ENCODE results near the gene UBE2J2. TPM values are rescaled to one million over a fixed set of nuclear protein-coding genes. Genes with fewer than 3 reads are reported as not detected.

Gene UBE2J2
- total and polyA plus RNA-seq, 11 donors = 23.3 to 53.6 (median 34.7) TPM

DNA sequence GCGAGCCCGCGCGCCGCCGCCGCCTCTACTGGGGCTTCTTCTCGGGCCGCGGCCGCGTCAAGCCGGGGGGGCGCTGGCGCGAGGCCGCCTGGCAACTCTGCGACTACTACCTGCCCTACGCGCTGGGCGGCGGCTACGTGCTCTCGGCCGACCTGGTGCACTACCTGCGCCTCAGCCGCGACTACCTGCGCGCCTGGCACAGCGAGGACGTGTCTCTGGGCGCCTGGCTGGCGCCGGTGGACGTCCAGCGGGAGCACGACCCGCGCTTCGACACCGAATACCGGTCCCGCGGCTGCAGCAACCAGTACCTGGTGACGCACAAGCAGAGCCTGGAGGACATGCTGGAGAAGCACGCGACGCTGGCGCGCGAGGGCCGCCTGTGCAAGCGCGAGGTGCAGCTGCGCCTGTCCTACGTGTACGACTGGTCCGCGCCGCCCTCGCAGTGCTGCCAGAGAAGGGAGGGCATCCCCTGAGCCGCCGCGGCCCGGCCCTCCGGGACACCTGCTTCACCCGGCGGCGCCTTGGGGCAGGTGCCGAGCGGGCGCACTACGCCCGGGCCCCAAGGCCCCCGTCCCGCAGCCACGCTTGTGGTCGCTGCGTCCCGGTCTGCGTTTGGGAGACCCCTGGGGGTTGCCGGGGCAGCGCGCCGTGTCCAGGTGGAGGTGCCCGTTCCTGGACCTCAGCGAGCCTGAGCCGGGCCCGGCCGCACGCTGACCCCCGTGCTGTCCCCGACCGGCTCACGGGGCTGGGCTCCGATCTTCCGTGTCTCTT is 40.7 kb downstream of the UBE2J2 start:
- Histone ChIP-seq H3K36me3 (peaks cover 0 to 24% (median 9%) of the 10 kb centered on the region in 9 donors), H3K4me3 (peak overlapping the region in 10 of 12 donors; percentile 21 to 98 (median 50)), H3K27ac (peak overlapping the region in 2 of 12 donors; percentile 27 to 46), H3K9me3 (no peaks in the 10 kb centered on the region), H3K27me3 (peaks cover 0 to 10% (median under 1%) of the 10 kb centered on the region in 9 donors), H3K4me1 (peaks cover 8 to 55% (median 34%) of the 10 kb centered on the region in 12 donors)
- no peak for TF ChIP-seq CTCF (IDR thresholded peaks at IDR 0.05)
- no peak for TF ChIP-seq POLR2A (IDR thresholded peaks at IDR 0.05)
- 77 to 85% (median 81%) methylated on average over 82 to 98 of the region's 98 CpGs for WGBS, 4 donors
- DNase-seq = no peak
- intact Hi-C loops (cut with DNase I) = loop anchor here in 6 of 10 donors (2.0 to 10.0 kb wide), 5 partner anchors 39 to 116 kb away; partner anchors contain the start of genes UBE2J2 (in 3 of the 6) and C1orf159 (in 2 of the 6)
- ATAC-seq = no peak

DNA sequence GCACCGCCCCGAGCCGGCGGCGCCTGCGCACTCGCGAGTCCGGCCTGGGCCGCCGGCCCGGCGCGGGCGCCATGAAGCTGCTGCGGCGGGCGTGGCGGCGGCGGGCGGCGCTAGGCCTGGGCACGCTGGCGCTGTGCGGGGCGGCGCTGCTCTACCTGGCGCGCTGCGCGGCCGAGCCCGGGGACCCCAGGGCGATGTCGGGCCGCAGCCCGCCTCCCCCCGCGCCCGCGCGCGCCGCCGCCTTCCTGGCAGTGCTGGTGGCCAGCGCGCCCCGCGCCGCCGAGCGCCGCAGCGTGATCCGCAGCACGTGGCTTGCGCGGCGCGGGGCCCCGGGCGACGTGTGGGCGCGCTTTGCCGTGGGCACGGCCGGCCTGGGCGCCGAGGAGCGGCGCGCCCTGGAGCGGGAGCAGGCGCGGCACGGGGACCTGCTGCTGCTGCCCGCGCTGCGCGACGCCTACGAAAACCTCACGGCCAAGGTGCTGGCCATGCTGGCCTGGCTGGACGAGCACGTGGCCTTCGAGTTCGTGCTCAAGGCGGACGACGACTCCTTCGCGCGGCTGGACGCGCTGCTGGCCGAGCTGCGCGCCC is 41.4 kb downstream of the UBE2J2 start, which contains the start of gene B3GALT6:
Gene B3GALT6 (plus strand): TSS at position 30 of the 588 bp plus-strand sequence. CDS start 42 bp downstream, at position 72.
- ATAC-seq = no peak
- Histone ChIP-seq H3K36me3 (peaks cover 0 to 31% (median 15%) of the 10 kb centered on the region in 9 donors), H3K27ac (peak within 1 kb of the TSS; percentile 92 to 99 (median 97)), H3K9me3 (no peaks in the 10 kb centered on the region), H3K27me3 (peaks cover 0 to 3% (median 0%) of the 10 kb centered on the region in 9 donors), H3K4me3 (peak within 1 kb of the TSS; percentile 81 to 100 (median 98)), H3K4me1 (peaks cover 8 to 56% (median 33%) of the 10 kb centered on the region in 12 donors)
- TF ChIP-seq POLR2A (IDR thresholded peaks at IDR 0.05) (no peak), CTCF (IDR thresholded peaks at IDR 0.05) (no peak)
- intact Hi-C loops (cut with DNase I) = loop anchor here in 6 of 10 donors (2.0 to 10.0 kb wide), 5 partner anchors 40 to 115 kb away; partner anchors contain the start of genes UBE2J2 (in 3 of the 6) and C1orf159 (in 2 of the 6)
- 3 to 20% (median 5%) methylated on average over 33 to 100 of the region's 100 CpGs for WGBS, 4 donors
- no peak for DNase-seq

DNA sequence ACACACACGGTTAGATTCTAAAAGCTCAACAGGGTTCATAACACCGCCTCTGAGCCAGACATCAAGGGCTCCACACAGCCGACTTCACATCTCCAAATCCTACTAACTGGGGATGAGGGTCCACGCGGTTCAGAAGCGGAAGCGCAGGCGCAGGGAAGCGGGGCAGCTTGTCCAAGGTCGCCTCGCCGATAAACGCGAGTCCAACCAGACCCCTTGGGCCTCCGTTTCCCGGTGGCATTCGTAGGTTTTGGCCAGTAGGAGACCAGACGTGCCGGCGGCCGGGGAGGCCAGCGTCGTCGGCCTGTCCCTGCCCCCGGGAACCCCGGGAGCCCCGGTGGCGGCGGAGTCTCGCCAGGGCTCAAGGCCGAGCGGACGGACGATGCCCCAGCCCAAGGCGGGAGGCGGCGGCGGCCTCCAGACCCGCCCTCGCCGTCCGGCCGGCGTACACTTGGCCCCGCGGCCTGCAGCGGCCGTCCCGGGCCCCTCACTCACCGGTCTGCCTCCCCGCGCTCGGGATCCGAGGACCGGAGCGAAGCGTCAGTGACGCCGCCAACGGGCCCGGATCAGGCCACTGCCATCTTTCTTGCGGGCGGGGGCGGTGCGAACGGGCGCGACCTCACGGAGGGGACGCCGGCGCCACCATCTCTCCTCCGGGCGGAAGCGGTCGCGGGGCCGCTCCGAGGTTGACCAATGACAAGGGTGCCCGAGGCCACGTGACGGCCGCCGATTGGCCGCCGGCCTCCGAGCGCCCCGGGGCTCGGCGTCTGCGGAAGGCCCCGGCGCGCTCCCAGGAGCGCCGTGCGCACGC is 42.0 kb downstream of the UBE2J2 start, which contains the start of gene SDF4:
Gene SDF4 (minus strand): TSS at position 602 of the 808 bp plus-strand sequence. CDS start 3,229 bp downstream, outside the sequence.
- intact Hi-C loops (cut with DNase I) = loop anchor here in 6 of 10 donors (1.0 to 10.0 kb wide), 6 partner anchors 41 to 114 kb away; partner anchors contain the start of genes UBE2J2 (in 3 of the 6) and C1orf159 (in 2 of the 6)
- Histone ChIP-seq H3K9me3 (no peaks in the 10 kb centered on the region), H3K27ac (peak within 1 kb of the TSS; percentile 92 to 99 (median 97)), H3K4me1 (peaks cover 8 to 49% (median 31%) of the 10 kb centered on the region in 12 donors), H3K27me3 (no peaks in the 10 kb centered on the region), H3K36me3 (peaks cover 0 to 38% (median 22%) of the 10 kb centered on the region in 9 donors), H3K4me3 (peak within 1 kb of the TSS; percentile 81 to 100 (median 98))
- WGBS, 4 donors = 0% methylated on average over 18 to 99 of the region's 99 CpGs
- DNase-seq = peak; percentile 97 to 99 (median 98)
- peak; percentile 96 to 98 (median 97) for ATAC-seq
- TF ChIP-seq POLR2A (IDR thresholded peaks at IDR 0.05) (no peak), CTCF (IDR thresholded peaks at IDR 0.05) (no peak)
